SHP77 treated with DMSO at 0.1 percent for 48 hours (cell line): ENCODE data around the gene GAGE10.

Experiments
- DNase-seq: peaks from one replicate; lab custom pipeline; 2025; lab: John Stamatoyannopoulos, UW

GAGE10 gene

GRCh38 chrX:49303346-49303745 is at the start of gene GAGE10:
Gene GAGE10 (plus strand): TSS chrX:49303646. CDS start chrX:49304860, 1,214 bp downstream.
- DNase-seq, result no peak

- DNase-seq, result no peak
These were observed 48.8 kb upstream of the GAGE10 start for GRCh38 chrX:49254639-49255038.

GRCh38 chrX:49256268-49256995 is 47.0 kb upstream of the GAGE10 start:
- DNase-seq, result no peak

GRCh38 chrX:49257074-49257790 is 46.2 kb upstream of the GAGE10 start:
- no peak for DNase-seq

GRCh38 chrX:49257846-49258748 is 45.3 kb upstream of the GAGE10 start:
- DNase-seq, result no peak

GRCh38 chrX:49258749-49259124 is 44.7 kb upstream of the GAGE10 start:
- no peak for DNase-seq

GRCh38 chrX:49260221-49260985 is 43.0 kb upstream of the GAGE10 start:
- no peak for DNase-seq

GRCh38 chrX:49262603-49263002 is 40.8 kb upstream of the GAGE10 start:
- no peak for DNase-seq

GRCh38 chrX:49263631-49264030 is 39.8 kb upstream of the GAGE10 start:
- no peak for DNase-seq

GRCh38 chrX:49264460-49264859 is 39.0 kb upstream of the GAGE10 start, which contains the start of gene FOXP3:
Gene FOXP3 (minus strand): TSS chrX:49264710. CDS start chrX:49258505, 6,205 bp downstream.
- DNase-seq, result no peak

GRCh38 chrX:49266523-49267445 is 36.7 kb upstream of the GAGE10 start:
- DNase-seq, result no peak

- DNase-seq, result no peak
These were observed 34.8 kb upstream of the GAGE10 start for GRCh38 chrX:49268702-49269009.

GRCh38 chrX:49269010-49269766 is 34.3 kb upstream of the GAGE10 start:
- peak; percentile 88 for DNase-seq

GRCh38 chrX:49269767-49270248 is 33.6 kb upstream of the GAGE10 start, which contains the start of gene PPP1R3F:
Gene PPP1R3F (plus strand): TSS chrX:49269793. CDS start chrX:49269870, 77 bp downstream.
- no peak for DNase-seq

GRCh38 chrX:49270249-49270921 is 33.1 kb upstream of the GAGE10 start:
- no peak for DNase-seq

GRCh38 chrX:49271341-49271740 is 32.1 kb upstream of the GAGE10 start:
- DNase-seq, result no peak

- no peak for DNase-seq
These were observed 31.0 kb upstream of the GAGE10 start for GRCh38 chrX:49272421-49272820.

GRCh38 chrX:49273181-49273727 is 30.2 kb upstream of the GAGE10 start:
- DNase-seq, result no peak

- no peak for DNase-seq
These were observed 27.2 kb upstream of the GAGE10 start for GRCh38 chrX:49276207-49276606.
